Activated CD4-positive, alpha-beta T cell treated with anti-CD3 and anti-CD28 coated beads, Interleukin-10, Interleukin-2, amounts not matched to agents 100 ng/mL and 50 ng/mL, durations not matched to agents 16 hours and 8 hours (primary cell): ENCODE data around the gene SCRN1.

Experiments used
- DNase-seq: peaks from one replicate; pipeline ENCODE4 v3.0.0-alpha.2; 2020

SCRN1 gene, protein sequence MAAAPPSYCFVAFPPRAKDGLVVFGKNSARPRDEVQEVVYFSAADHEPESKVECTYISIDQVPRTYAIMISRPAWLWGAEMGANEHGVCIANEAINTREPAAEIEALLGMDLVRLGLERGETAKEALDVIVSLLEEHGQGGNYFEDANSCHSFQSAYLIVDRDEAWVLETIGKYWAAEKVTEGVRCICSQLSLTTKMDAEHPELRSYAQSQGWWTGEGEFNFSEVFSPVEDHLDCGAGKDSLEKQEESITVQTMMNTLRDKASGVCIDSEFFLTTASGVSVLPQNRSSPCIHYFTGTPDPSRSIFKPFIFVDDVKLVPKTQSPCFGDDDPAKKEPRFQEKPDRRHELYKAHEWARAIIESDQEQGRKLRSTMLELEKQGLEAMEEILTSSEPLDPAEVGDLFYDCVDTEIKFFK

DNA sequence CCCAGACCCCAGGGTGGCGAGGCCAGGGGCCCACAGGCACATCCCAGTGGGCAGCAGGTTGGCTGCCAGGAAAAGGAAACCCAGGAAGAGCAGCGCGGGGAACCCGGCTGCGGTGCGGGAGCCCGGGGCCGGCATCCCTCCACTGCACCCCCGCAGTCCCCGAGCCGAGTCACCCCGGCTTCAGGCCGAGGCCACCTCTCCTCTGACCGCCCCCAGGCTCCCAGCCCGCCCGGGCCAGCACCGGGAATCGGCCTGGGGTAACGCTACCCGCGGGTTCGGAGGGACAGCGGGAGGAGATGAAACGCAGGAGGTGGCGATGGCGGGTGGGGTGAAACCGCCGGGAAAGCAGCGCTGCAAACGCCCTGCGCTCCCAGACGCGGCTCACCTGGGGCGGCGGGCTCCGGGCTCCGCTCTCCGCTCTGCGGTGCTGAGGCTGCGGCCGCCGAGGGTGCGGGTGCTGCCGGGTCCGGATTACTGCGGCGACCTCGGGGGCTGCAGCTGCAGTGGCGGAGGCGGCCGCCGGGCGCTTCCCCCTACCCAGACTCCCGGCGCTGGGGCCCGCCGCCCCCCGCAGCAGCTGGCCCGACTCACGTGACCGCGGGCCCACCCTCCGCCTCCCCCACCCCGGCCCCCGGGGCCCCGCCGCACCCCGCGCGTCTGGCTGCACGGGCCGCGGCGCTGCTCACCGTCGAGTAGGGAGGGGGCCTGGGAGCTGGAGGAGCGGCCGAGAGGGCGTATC, at the start of gene SCRN1:
Gene SCRN1 (minus strand): TSS at position 545 of the 739 bp plus-strand sequence. CDS start 20,734 bp downstream, outside the sequence.
- DNase-seq, result no peak

DNA sequence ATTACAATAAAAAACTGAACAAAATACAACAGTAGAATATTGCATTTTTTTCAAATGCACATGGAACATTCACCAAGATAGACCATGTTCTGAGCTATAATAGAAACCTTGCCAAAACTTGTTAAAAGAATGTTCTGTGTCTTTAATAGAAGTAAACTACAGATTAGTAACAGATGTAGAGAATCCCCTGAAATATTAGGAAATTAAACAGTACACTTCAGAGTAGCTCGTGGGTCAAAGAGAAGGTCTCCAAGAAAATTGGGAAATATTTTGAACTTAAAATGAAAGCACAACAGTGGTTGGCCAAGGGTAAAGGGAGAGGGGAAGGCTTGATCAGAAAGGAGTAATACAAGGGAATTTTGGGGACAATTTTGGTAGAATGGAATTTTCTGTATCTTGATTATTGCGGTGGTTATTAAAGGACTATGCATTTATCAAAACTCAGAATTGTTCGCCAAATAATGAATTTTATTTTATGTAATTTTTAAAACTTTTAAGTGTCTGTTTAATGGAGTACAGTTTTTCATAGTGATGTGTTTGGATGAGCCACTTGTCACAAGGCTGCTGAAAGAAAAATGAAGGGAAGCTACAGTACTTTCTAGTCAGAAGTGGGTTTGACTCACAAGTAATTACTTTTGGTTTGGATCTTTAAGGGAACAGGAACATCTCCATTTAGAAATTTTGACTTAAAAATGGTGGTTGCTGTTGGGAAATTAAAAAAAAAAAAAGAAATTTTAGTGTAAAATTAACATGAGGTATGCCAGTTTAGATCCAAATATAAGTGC, 48.8 kb upstream of the SCRN1 start:
- no peak for DNase-seq

DNA sequence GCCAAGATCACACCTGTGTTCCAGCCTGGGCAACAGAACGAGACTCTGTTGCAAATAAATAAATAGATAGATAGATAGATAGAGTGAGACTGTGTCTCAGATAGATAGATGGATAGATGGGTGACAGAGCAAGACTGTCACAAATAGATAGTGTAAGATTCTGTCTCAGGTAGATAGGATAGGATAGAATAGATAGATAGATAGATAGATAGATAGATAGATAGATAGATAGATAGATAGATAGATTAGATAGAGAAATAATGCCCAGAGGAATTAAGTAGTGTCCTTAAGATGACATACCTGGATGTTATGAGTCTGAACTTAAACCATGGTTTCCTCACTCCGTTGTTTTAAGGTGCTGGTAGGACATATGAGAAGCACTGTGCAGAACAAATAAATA, 46.6 kb upstream of the SCRN1 start:
- no peak for DNase-seq

DNA sequence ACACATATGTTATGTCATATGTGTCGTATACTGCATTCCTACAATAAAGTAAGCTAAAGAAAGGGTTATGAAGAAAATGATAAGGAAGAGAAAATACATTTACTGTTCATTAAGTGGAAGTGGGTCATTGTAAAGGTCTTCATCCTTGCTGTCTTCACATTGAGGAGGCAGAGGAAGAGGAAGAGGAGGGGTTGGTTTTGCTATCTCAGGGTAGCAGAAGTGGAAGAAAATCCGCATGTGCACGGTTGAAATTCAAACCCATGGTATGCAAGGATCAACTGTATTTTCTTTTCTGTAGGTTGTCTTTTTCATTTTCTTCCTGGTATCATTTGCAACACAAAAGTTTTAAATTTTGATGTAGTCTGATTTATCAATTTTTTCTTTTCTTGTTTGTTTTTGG, 44.9 kb upstream of the SCRN1 start:
- no peak for DNase-seq

DNA sequence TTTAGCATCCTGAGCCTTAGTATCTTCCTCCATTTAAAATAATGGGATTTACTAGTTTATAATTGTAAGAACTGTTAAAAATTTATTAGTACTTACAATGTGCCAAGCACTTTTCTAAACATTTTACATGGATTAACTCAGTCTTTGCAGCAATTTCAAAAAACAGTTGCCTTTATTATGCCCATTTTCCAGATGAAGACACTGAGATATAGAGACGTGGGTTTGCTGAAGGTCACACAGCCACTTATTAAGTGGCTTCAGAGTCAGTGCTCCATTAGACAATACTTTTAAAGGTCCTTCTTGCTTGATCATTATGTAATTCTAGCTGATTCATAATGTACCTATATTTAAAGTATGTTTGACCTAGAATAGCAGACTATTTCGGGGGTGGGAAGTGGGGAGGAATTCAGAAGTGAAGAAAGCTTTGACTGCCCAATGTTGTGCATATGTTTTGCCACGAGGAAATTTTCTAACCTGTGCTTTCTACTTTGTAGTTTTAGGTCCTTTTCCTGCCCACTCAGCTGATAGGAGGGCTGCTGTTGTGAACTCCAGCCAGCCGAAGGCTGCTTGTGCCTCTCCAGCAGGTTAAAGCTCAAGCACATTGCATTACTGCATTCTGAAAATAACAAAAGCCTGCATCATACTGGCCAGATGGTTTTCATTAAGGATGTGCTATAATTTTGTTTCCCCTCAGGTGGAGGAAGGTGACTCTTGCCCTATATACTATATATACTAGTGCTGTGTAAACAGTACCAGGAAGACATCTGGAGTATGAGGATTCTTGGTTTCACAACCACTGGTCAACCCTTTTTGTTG, 42.9 kb upstream of the SCRN1 start:
- no peak for DNase-seq

DNA sequence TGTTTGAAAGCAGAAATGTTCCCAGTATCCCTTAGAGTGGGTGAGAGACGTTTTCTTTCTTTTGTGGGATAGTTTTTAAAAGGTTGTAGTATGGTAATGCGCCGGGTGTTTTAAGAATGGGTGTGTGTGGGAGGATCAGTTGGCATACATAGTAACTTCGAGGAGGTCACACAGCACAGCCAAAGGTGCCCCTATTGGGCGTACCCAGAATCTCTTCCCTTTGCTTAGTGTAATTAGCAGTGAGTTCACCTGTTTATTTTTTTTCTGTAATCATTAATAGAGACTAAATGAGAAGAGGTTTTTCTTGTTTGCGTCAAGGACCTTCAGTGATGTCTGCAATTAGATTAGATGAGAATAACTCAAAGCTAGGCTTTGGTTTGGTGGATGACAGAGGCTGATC, 40.1 kb upstream of the SCRN1 start:
- DNase-seq, result peak; percentile 23

DNA sequence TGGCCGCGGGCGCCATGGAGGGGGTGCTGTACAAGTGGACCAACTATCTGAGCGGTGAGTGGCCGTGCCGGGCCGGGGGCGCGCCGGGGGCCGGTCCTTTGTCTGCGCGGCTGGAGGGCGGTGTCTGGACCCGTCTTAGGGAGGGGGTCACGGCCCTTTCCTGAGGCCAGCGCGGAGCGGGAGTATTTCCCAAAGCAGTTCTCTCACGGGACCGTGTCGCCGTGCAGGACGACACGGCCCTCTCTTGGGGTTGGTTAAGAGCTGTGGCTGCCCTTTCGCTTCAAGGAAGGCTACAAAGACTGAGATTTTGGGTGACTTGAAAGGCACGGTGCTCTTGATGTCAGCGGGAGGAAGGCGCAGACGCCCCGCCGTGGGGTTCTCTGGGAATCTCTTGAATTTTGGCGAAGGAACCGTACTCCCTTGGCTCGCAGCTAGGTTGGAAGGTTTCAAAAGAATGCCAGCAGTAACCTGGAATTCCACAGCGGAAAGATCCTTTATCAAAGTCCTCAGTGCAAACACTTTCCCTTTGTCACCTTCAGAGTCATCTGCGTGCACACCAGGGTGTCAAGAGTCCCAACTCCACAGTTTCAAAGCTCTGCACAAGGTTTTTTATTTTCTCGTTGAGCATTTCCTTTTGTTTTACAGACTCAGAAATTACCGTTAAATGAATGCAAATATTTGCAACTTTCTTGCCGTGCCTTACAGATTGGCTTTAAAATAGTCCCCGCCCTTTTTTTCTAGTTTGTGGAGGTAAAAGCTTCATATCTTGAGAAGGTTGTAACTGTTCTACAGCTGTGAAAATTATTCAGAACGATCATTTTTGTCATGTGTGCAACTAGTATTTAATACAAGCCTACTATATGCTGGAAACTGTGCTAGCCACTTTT, 39.4 kb upstream of the SCRN1 start:
- peak; percentile 39 for DNase-seq

DNA sequence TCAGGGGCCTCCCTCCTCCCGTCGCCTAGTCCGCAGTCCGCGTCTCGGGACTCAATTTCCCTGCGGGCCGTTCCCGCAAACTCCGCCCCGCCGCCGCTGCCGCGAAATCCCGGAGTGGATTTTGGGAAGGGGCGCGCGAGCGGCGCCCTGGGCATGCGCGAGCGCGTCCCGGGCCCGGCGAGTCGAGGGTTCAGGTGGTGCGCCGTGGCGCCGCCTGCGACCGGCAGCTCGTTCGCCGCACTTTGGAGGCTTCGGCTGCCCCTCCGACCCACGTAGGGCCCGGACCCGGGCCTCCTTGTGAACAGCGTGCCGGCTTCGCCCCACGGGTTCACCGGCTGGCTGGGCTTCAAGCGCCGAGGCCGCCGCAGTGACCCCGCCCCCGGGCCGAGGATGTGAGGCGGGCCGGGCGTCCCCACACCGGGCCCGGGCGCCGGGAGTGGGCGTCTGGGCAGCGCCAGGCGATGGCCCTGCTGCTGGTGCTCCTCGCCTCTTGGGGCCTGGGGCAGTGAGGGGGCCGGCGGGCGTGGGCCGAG, 38.7 kb upstream of the SCRN1 start, which contains the start of gene PLEKHA8:
Gene PLEKHA8 (plus strand): TSS at position 197 of the 533 bp plus-strand sequence. CDS start 351 bp downstream, outside the sequence.
- DNase-seq, result peak; percentile 93

DNA sequence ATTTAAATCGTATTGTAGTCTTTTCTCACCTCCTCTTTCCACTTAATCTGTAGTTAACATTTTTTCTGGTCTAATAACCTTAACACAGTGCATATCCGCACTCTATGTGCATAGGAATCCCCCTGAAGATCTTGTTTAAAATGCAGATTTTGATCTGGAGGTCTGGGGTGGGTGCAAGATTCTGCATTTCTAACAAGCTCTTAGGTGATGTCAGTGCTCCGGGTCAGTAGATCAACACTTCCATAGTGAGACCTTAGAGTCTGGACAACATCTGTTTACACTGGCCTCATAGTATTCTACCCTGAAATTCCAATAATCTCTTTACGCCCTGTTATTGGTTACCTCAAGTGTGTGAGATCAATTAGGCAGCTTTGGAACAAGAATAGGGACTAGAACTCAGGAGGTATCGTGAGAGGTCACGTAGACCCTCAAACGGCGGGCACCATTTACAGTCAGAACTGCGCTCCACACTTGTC, 38.2 kb upstream of the SCRN1 start:
- DNase-seq, result no peak

DNA sequence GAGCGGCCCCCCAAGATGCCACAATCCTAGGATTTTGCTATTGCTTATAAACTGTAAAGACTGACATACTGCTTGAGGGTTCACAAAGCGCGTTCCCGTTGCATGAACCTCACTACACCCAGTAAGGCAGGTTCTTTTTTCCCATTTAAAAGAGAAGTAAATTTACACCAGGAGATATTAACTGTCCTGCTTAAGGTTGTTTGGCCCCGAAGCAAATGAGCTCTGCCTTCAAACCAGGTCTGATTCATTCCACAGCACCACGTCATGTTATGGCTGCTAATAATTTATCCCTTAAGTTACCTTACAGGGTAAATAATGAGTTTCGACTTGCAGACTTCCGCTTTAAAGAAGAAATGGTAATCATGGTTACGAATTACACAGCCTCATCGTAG, 37.5 kb upstream of the SCRN1 start:
- DNase-seq, result peak; percentile 56

DNA sequence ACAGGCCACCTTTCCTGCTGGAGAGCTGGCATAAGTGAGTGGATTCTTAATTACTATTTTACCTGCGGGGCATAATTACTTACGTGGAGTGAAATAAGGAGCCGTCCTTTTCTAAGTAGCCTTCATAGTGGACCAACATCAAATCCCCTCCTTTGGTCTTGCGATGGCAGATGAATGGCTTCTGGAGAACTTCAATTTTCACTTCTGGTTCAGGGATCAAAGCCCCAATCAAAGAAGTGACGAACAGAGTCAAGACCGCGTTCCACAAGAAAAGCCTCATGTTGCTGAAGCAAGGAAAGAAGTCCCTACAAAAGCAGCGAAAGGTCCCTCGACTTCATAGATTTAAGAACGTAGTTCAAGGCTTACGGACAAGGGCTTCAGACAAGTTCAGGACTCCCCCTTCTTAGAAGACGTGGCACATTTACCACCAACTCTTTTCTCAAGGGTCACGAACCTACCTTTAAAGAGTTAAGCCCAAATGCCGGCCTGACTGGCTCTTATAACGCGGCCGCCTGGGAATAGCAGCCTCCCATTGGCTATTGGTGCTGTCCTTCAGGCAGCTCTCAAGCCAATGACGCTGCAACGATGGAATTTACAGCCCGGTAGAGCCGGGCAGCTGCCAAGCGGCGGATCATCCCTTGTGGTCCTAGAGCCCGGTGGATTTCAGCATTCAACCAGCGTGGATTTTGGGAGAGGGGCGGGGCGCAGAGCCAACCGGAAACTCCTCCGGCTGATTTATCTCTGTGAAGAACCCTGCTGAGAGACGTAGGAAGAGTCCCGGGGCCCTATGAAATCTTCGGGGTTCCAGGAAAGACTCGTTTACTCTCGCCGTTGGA, 36.8 kb upstream of the SCRN1 start, which contains the start of gene FKBP14:
Gene FKBP14 (minus strand): TSS at position 474 of the 836 bp plus-strand sequence. CDS start 194 bp downstream, at position 280.
- DNase-seq, result peak; percentile 97

DNA sequence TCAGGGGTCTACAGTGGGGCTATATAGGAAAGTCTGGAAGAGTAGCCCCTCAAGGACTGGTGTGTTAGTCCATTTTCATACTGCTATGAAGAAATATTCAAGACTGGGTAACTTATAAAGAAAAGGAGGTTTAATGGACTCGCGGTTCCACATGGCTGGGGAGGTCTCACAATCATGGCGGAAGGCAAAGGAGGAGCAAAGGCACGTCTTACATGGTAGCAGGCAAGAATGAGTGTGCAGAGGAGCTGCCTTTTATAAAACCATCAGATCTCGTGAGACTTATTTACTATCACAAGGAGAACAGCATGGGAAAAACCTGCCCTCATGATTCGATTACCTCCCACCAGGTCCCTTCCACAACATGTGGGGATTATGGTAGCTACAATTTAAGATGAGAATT, 33.9 kb upstream of the SCRN1 start:
- no peak for DNase-seq

DNA sequence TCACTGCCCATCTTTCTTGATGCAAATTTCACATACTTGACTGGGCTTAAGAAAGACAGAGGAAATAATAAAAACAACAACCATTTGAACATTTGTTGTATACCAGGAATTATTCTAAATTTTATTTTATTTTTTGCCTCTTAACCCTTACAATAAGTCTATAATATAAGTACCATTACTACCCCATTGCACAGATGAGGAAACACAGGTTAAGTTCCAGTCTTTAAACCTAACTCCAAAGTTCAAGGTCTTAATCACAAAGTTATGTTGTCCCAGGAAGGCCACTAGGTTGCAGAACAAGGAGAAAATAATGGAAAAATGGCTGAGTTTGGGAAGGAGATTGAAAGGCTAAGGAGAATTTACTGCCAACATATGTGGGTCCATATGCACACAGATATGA, 33.4 kb upstream of the SCRN1 start:
- DNase-seq, result no peak

DNA sequence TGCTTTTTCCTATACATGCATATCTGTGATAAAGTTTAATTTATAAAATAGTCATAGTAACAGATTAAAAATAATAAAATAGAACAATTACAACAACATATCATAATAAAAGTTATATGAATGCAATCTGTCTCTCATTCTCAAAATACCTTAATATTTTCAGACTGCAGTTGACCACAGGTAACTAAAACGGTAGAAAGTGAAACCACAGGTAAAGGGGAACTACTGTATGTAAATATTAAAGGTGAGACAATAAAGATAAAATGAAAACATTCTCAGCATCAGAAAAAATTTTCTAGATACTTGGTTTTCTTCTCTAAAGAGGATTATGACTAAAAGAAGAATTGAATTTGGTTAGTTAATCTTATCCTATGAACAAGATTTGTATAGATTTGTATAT, 30.9 kb upstream of the SCRN1 start:
- DNase-seq, result no peak

DNA sequence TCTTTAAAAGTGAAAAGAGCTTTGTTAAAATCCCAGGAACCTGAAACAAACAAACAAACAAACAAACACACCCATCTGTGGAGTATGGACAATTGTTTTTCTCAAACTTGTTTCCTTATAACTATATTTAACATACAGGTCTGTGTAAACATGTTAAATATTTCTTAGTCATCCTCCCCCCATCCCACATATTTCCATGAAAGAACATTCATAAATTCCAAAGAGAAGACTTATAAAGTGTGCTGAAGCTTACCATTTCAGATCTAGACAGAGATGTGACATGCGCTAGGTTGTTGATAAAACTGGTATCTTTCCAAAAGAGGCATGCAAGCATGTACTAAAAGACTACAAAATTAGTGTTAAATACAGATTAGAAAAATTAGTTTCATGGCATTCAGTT, 30.4 kb upstream of the SCRN1 start:
- DNase-seq, result no peak

DNA sequence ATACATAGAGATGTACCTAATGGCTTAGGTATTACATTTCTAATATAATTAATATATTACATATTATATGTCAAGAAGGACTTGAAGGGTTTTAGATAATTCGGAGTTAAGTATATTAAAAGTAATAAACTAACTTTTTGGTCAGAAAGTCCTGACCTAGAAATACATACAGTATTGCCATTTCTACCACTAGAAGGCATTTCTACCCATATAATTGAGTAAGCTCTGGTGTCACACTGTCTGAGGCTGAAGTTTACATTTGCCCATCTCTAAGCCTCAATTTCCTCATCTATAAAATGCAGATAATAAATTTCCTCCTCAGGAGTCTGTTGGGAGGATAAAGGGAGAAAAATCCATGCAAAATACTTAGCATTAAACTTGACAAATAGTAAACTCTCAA, 29.8 kb upstream of the SCRN1 start:
- DNase-seq, result no peak

DNA sequence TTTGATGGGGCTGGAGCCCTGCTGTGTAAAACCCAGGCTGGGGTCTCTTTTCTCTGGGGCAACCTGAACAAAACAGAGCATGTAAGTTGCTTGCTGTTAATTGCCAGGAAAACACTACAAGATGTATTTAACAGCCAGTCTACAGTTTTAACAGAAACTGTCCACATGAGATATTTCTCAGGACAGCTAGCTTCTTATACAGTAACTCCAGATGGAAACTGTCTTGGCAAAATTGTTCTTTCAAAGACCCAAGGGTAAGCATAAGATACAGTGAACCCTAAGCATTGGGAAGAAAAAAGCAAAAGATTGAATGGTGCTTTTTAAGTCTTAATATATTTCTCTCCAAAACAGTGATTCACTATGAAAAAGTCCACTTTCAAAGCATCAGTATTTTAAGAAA, 28.9 kb upstream of the SCRN1 start:
- no peak for DNase-seq

DNA sequence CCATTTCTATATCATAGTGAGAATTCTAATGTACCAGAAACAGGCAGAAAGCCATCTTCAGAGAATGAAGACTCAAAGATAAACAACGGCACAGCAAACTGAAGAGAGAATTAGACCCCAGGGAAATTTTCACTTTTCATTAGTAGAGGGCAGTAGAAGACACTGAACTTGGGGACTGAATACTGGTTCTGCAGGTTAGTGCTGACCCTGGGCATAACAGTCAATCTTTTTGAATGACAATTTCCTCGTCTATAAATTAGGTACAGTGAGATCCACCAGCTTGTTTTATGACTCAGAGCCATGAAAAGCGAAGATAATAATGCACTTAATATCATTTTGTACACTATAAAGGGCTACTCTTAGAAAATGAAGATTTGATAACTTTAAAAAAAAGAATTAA, 23.2 kb upstream of the SCRN1 start:
- DNase-seq, result no peak

DNA sequence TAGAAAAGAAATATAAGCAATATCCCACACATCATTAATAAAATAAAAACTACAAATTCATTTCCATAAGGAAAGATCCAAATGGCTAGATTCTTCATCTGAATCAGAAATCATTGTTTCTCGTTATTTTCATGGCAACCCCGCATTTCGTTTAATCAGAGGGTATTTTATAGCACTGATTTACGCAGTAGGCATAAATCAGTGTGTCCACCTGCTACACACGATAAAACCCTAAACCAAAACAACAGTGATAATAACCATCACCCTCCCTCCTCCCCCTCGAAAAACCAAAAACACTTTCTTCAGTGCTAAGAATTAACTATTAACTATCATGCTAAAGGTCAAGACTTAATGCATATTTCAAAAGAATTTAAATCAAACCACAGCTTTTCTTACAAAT, 20.4 kb upstream of the SCRN1 start:
- DNase-seq, result no peak

DNA sequence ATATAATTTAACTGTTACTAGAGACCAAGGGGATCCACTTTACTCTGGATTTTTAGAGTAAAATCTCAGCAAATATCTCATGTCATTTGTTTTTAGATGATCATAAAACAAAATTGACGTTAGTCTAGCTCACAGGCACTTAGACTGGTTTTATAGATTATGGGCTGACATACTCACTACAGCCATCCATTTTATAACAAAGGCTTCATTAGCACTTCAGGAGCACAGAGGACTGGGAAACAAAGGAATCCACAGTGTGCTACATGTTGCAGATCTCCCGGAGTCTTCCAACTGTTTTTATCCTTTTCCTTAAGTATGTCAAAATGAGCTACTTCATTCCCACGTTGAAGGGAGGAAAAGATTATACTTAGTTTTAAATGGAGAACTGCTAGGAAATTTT, 15.9 kb upstream of the SCRN1 start:
- no peak for DNase-seq
